HG03064 (cell line): ENCODE data around the gene ZNF300.
"Not testable (repeated sequence)": the region's sequence is repeated elsewhere in the genome, so short reads cannot be mapped to it uniquely, and the experiment has no call there.

ENCODE experiments used
- ATAC-seq: cut with Tn5 transposase; IDR thresholded peaks from one replicate; pipeline ENCODE4 v1.9.1; 2021; ENCODE audit warnings: low read depth; ENCODE audit not compliant: unreplicated experiment

Gene ZNF300

DNA sequence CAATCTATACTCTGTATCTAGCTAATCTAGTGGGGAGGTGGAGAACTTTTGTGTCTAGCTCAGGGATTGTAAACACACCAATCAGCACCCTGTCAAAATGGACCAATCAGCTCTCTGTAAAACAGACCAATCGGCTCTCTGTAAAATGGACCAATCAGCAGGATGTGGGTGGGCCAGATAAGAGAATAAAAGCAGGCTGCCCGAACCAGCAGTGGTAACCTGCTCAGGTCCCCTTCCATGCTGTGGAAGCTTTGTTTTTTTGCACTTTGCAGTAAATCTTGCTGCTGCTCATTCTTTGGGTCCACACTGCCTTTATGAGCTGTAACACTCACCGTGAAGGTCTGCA lies 58.5 kb downstream of the ZNF300 start, which contains the start of gene IRGM:
TSS of gene IRGM (plus strand) at position 214 of the 346 bp plus-strand sequence. CDS start 1,603 bp downstream, outside the sequence.
- ATAC-seq = not testable (repeated sequence)

DNA sequence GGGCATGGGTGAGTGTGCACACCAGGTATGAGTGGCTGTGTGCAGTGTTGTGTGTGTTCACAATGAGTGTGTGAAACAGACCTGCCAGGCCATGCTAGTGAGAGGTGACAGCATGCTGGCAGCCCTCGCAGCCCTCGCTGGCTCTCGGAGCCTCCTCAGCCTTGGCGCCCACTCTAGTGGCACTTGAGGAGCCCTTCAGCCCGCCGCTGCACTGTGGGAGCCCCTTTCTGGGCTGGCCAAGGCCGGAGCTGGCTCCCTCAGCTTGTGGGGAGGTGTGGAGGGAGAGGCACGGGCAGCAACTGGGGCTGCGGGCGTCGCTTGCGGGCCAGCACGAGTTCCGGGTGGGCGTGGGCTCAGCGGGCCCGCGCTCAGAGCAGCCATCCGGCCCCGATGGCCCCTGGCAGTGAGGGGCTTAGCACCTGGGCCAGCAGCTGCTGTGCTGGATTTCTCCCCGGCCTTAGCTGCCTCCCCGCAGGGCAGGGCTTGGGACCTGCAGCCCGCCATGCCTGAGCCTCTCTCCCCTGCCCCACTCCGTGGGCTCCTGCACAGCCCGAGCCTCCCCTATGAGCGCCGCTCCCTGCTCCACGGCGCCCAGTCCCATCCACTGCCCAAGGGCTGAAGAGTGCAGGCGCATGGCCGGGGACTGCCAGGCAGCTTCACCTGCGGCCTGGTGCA lies 59.5 kb downstream of the ZNF300 start:
- ATAC-seq = not testable (repeated sequence)
